ENCODE measurements around the gene LIN37. TPM values are rescaled to one million over a fixed set of nuclear protein-coding genes. Genes with fewer than 3 reads are reported as not detected.
"Not testable (repeated sequence)": the region's sequence is repeated elsewhere in the genome, so short reads cannot be mapped to it uniquely, and the experiment has no call there.

The LIN37 gene
- total and polyA plus RNA-seq, 8 donors = 1.7 to 44.0 (median 4.5) TPM

- TF ChIP-seq, protein P1, sequence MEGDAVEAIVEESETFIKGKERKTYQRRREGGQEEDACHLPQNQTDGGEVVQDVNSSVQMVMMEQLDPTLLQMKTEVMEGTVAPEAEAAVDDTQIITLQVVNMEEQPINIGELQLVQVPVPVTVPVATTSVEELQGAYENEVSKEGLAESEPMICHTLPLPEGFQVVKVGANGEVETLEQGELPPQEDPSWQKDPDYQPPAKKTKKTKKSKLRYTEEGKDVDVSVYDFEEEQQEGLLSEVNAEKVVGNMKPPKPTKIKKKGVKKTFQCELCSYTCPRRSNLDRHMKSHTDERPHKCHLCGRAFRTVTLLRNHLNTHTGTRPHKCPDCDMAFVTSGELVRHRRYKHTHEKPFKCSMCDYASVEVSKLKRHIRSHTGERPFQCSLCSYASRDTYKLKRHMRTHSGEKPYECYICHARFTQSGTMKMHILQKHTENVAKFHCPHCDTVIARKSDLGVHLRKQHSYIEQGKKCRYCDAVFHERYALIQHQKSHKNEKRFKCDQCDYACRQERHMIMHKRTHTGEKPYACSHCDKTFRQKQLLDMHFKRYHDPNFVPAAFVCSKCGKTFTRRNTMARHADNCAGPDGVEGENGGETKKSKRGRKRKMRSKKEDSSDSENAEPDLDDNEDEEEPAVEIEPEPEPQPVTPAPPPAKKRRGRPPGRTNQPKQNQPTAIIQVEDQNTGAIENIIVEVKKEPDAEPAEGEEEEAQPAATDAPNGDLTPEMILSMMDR (IDR thresholded peaks at IDR 0.05) = no peak
- WGBS, 2 donors = 91 to 94% methylated on average over 14 of the region's 14 CpGs
- intact Hi-C loops (cut with DNase I) = loop anchor here in 1 of 3 donors (10.0 kb wide), 1 partner anchor 178 kb away; the partner anchor contains the start of gene TMEM147
- no peak overlapping the region for H3K4me3 ChIP-seq
- ATAC-seq = no peak
- H3K4me1 ChIP-seq = peaks cover 0 to 7% (median 0%) of the 10 kb centered on the region in 3 donors
- H3K9me3 ChIP-seq = no peaks in the 10 kb centered on the region
- peak in 3 of 6 donors; percentile 10 to 54 (median 33) for DNase-seq
- H3K27me3 ChIP-seq = no peaks in the 10 kb centered on the region
- no peak overlapping the region for H3K27ac ChIP-seq
- no peak for FAIRE-seq
- H3K36me3 ChIP-seq = peaks cover 13 to 60% (median 54%) of the 10 kb centered on the region in 3 donors
Measured at GRCh38 chr19:35722461-35722860, 25.9 kb upstream of the LIN37 start.

DNA sequence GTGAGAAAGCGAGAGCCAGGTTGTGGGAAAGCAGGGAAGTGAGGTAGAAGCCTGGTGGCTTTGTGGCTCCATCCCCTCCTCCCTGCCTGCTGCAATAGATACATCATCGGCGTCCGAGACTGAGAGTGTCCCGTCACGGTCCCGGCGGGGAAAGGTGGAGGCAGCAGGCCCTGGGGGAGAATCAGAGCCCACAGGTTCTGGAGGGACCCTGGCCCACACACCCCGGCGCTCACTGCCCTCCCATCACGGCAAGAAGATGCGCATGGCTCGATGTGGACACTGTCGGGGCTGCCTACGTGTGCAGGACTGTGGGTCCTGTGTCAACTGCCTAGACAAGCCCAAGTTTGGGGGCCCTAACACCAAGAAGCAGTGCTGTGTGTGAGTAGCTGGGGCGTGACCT, 25.5 kb upstream of the LIN37 start:
- peaks cover 15 to 64% (median 58%) of the 10 kb centered on the region in 3 donors for H3K36me3 ChIP-seq
- TF ChIP-seq, protein P1 (IDR thresholded peaks at IDR 0.05) = no peak
- FAIRE-seq (no peak), DNase-seq (peak in 2 of 6 donors; percentile 10 to 74), ATAC-seq (no peak)
- WGBS, 2 donors = 90 to 96% methylated on average over 13 to 16 of the region's 16 CpGs
- no peaks in the 10 kb centered on the region for H3K27me3 ChIP-seq
- H3K4me1 ChIP-seq = peaks cover 0 to 7% (median 0%) of the 10 kb centered on the region in 3 donors
- no peak overlapping the region for H3K27ac ChIP-seq
- H3K4me3 ChIP-seq = no peak overlapping the region
- intact Hi-C loops (cut with DNase I) = loop anchor here in 1 of 3 donors (10.0 kb wide), 1 partner anchor 178 kb away; the partner anchor contains the start of gene TMEM147
- H3K9me3 ChIP-seq = no peaks in the 10 kb centered on the region

DNA sequence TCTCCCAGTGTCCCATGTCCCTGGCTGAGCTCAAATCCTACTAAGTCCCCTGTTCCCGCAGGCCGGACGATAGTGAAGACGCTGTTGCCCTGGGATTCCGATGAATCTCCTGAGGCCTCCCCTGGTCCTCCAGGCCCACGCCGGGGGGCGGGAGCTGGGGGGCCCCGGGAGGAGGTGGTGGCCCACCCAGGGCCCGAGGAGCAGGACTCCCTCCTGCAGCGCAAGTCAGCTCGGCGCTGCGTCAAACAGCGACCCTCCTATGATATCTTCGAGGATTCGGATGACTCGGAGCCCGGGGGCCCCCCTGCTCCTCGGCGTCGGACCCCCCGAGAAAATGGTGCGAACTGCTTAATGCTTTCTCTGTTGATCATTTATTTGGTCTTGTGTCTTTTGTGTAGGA, 24.7 kb upstream of the LIN37 start:
- ATAC-seq (no peak), FAIRE-seq (no peak), DNase-seq (peak in 3 of 6 donors; percentile 11 to 38 (median 32))
- H3K36me3 ChIP-seq = peaks cover 15 to 72% (median 65%) of the 10 kb centered on the region in 3 donors
- WGBS, 2 donors = 93 to 94% methylated on average over 24 of the region's 24 CpGs
- no peak overlapping the region for H3K27ac ChIP-seq
- H3K4me1 ChIP-seq = peaks cover 0 to 7% (median 0%) of the 10 kb centered on the region in 3 donors
- H3K4me3 ChIP-seq = no peak overlapping the region
- TF ChIP-seq, protein P1 (IDR thresholded peaks at IDR 0.05) = no peak
- H3K9me3 ChIP-seq = no peaks in the 10 kb centered on the region
- no peaks in the 10 kb centered on the region for H3K27me3 ChIP-seq
- intact Hi-C loops (cut with DNase I) = loop anchor here in 1 of 3 donors (10.0 kb wide), 1 partner anchor 179 kb away; the partner anchor contains the start of gene TMEM147

DNA sequence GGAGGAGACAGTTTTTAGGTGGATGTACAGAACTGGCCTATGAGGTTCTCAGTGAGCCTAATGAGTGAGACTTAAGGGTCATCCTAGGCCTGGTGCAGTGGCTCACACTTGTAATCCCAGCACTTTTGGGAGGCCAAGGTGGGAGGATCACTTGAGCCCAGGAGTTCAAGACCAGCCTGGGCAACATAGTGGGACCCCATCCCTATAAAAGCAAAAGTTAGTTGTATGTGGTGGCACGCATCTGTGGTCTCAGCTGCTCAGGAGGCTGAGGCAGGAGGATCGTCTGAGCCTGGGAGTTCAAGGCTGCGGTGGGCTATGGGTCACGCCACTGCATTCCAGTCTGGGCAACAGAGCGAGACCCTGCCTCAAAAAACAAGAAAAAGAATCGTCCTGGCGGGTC, 24.2 kb upstream of the LIN37 start:
- not testable (repeated sequence) for H3K9me3 ChIP-seq, FAIRE-seq, ATAC-seq, H3K27ac ChIP-seq, H3K27me3 ChIP-seq, H3K4me3 ChIP-seq, H3K4me1 ChIP-seq
- 86 to 90% methylated on average over 7 of the region's 7 CpGs for WGBS, 2 donors
- peak in 1 of 6 donors; percentile 16 for DNase-seq
- peaks cover 16 to 76% (median 70%) of the 10 kb centered on the region in 3 donors for H3K36me3 ChIP-seq
- intact Hi-C loops (cut with DNase I) = loop anchor here in 1 of 3 donors (10.0 kb wide), 1 partner anchor 179 kb away; the partner anchor contains the start of gene TMEM147

GRCh38 chr19:35724560-35724959, 23.8 kb upstream of the LIN37 start:
- peaks cover 18 to 81% (median 74%) of the 10 kb centered on the region in 3 donors for H3K36me3 ChIP-seq

More at GRCh38 chr19:35724560-35724959, 23.8 kb upstream of the LIN37 start:
- Histone ChIP-seq H3K4me1 (no peaks in the 10 kb centered on the region), H3K27me3 (no peaks in the 10 kb centered on the region), H3K27ac (no peak overlapping the region), H3K9me3 (no peaks in the 10 kb centered on the region), H3K4me3 (no peak overlapping the region)
- WGBS, 2 donors = 96 to 97% methylated on average over 12 of the region's 12 CpGs
- intact Hi-C loops (cut with DNase I) = loop anchor here in 1 of 3 donors (10.0 kb wide), 1 partner anchor 180 kb away; the partner anchor contains the start of gene TMEM147
- no peak for ATAC-seq
- FAIRE-seq = no peak
- TF ChIP-seq, protein P1 (IDR thresholded peaks at IDR 0.05) = no peak
- DNase-seq = peak in 2 of 6 donors; percentile 8 to 66
